Memory B cell (primary cell): ENCODE measurements around the gene TRIM67.
A peak's percentile ranks its signal among the peaks of the same experiment; 100 is the strongest.

Experiments
- ATAC-seq: fragments of 150-1000 bp; cut with Tn5 transposase; 2 replicates; pipeline ENCODE4 v1.10.0; 2021; ENCODE audit warnings: low read depth, mild to moderate bottlenecking, moderate library complexity
- DNase-seq, 2 donors: peaks; one replicate each; pipeline ENCODE4 v3.0.0; 2022; ENCODE audit warnings: low spot score in 2 of 2
- H3K27ac Mint-ChIP-seq: one replicate; pipeline ENCODE4 v1.8.0; 2022; ENCODE audit warnings: mild to moderate bottlenecking, moderate library complexity, mixed read lengths
- H3K27me3 Mint-ChIP-seq: one replicate; pipeline ENCODE4 v1.8.0; 2022; ENCODE audit warnings: mixed read lengths
- H3K36me3 Mint-ChIP-seq: one replicate; pipeline ENCODE4 v1.8.0; 2022; ENCODE audit warnings: mild to moderate bottlenecking, mixed read lengths
- H3K4me1 Mint-ChIP-seq: one replicate; pipeline ENCODE4 v1.8.0; 2022; ENCODE audit warnings: mixed read lengths
- H3K4me3 Mint-ChIP-seq: one replicate; pipeline ENCODE4 v1.8.0; 2022; ENCODE audit warnings: mild to moderate bottlenecking, moderate library complexity, mixed read lengths
- H3K9me3 Mint-ChIP-seq: one replicate; pipeline ENCODE4 v1.8.0; 2022; ENCODE audit warnings: mixed read lengths

Gene TRIM67

DNA sequence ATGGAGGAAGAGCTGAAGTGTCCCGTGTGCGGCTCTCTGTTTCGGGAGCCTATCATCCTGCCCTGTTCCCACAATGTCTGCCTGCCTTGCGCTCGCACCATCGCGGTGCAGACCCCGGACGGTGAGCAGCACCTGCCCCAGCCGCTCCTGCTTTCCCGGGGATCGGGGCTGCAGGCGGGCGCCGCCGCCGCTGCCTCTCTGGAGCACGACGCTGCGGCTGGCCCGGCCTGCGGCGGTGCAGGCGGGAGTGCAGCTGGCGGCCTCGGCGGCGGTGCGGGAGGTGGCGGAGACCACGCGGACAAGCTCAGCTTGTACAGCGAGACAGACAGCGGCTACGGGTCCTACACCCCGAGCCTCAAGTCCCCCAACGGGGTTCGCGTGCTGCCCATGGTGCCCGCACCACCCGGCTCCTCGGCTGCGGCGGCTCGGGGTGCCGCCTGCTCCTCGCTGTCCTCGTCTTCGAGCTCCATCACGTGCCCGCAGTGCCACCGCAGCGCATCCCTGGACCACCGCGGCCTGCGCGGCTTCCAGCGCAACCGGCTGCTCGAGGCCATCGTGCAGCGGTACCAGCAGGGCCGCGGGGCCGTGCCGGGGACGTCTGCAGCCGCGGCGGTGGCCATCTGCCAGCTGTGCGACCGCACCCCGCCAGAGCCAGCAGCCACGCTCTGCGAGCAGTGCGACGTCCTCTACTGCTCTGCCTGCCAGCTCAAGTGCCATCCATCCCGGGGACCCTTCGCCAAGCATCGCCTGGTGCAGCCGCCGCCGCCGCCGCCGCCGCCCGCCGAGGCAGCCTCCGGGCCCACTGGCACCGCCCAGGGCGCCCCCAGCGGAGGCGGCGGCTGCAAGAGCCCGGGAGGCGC is 1.3 kb downstream of the TRIM67 start:
- no peak for DNase-seq

DNA sequence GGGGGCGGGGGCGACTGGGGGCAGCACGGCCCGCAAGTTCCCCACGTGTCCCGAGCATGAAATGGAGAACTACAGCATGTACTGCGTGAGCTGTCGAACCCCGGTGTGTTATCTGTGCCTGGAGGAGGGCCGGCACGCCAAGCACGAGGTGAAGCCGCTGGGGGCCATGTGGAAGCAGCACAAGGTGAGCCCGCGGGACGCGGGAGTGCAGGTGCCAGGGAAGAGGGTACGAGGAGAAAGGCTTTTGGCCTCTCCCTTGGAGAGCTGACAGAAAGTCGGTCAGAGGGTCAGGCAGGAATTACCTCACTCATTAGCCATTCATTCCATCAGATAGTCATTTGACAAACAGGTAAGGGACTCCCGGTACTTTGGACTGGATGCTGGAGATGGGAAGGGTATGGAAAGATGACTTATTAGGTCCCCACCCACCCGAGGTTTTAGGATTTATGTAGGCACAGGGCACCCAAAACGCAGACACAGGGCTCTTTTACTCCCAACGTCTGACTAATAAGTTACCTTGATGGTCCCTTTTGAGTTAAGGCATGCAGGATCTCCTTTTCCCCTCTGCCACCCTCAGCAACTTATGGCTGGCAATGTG is 2.1 kb downstream of the TRIM67 start:
- H3K9me3 Mint-ChIP-seq, result no peaks in the 10 kb centered on the region
- H3K27me3 Mint-ChIP-seq, result peaks cover 25% of the 10 kb centered on the region
- H3K27ac Mint-ChIP-seq, result no peak overlapping the region
- H3K4me1 Mint-ChIP-seq, result no peaks in the 10 kb centered on the region
- ATAC-seq, result peak; percentile 37
- H3K36me3 Mint-ChIP-seq, result no peaks in the 10 kb centered on the region
- H3K4me3 Mint-ChIP-seq, result no peak overlapping the region
- no peak for DNase-seq

More for the DNA sequence above, 1.3 kb downstream of the TRIM67 start:
- Mint-ChIP-seq H3K36me3 (no peaks in the 10 kb centered on the region), H3K9me3 (no peaks in the 10 kb centered on the region), H3K4me1 (no peaks in the 10 kb centered on the region), H3K27me3 (peaks cover 25% of the 10 kb centered on the region), H3K27ac (no peak overlapping the region), H3K4me3 (no peak overlapping the region)
- ATAC-seq, result no peak

DNA sequence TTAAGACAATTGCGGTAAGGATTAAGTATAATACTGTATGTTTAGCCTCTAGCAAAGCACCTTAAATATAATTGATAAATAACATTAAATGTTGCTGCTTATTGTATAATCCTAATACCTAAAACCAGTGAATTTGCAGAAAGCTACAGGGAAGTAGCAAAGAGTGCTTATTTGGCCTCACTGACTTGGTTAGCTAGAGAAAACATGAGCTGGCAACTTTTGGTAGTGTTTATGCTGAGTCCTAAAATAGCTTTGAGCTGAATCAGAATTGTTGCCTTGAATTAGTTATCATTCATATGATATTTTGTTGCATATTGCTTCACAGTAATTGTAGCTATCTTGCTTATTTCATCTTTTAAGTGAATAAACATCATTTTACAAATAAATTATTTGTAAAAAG is 3.5 kb downstream of the TRIM67 start:
- Mint-ChIP-seq H3K9me3 (no peaks in the 10 kb centered on the region), H3K27me3 (peaks cover 16% of the 10 kb centered on the region), H3K36me3 (no peaks in the 10 kb centered on the region), H3K4me1 (no peaks in the 10 kb centered on the region), H3K27ac (no peak overlapping the region), H3K4me3 (no peak overlapping the region)
- DNase-seq (no peak), ATAC-seq (no peak)

DNA sequence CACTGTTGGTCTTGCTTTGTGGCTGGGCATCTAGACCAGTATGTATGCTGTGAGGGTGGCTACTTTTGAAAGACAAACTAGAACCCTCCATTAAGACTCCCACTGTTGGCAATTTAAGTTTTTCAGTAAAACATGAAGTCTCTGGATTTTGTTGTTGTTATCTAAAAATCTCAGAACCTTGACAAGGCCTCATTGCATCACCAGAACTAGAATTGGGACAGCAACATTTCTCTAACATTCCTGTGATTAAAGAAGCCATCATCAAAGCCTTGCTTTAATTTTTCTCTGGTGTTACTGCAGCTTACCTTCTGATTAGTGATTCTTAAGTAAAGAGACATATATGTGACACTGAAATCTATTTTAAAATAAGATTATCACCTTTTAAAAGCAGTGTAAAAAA is 4.5 kb downstream of the TRIM67 start:
- Mint-ChIP-seq H3K4me1 (no peaks in the 10 kb centered on the region), H3K27me3 (peaks cover 15% of the 10 kb centered on the region), H3K9me3 (no peaks in the 10 kb centered on the region), H3K36me3 (no peaks in the 10 kb centered on the region), H3K27ac (no peak overlapping the region), H3K4me3 (no peak overlapping the region)
- ATAC-seq (no peak), DNase-seq (no peak)

DNA sequence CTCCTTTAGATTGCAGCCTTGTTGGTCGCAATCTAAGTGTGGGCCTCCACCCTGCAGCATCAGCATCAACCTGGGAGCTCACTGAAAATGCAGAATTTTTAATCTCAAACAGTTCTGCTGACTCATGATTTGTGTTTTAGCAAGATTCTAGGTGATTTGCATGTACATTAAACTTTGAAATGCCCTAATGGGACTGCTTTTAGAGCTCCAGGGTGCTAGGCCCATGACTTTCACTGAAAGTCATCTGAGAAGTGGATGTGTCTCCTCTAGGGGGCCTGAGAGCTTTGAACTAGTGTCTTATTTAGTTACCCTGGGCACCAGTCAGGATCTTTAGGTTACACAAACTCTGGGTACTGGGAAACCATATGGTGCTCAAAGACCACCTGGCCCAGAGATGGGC is 9.0 kb downstream of the TRIM67 start:
- H3K4me1 Mint-ChIP-seq, result no peaks in the 10 kb centered on the region
- no peaks in the 10 kb centered on the region for H3K36me3 Mint-ChIP-seq
- H3K4me3 Mint-ChIP-seq, result no peak overlapping the region
- H3K27me3 Mint-ChIP-seq, result peaks cover 3% of the 10 kb centered on the region
- DNase-seq (no peak), ATAC-seq (no peak)
- no peaks in the 10 kb centered on the region for H3K9me3 Mint-ChIP-seq
- H3K27ac Mint-ChIP-seq, result no peak overlapping the region

DNA sequence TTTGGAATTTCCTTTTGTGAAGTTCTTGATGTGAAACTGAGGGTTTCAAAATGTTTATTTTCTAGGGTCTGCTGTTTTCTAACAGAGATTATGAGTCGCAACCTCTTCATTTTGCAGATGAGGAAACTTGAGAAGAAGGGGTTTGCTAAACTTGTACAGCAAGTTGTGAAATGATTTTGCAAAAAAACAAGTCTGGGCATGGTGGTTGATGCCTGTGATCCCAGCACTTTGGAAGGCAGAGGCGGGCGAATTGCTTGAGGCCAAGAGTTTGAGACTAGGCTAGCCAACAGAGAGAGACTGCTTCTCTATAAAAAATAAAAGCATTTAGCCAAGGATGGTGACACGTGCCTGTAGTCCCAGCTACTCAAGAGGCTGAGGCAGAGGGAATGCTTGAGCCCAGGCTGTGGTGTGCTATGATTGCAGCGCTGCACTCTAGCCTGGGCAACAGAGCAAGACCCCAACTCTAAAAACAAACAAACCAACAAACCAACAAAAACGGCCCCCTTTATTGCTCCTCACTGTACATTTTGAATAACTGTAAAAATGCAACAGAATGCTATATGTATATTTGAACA is 9.9 kb downstream of the TRIM67 start:
- H3K27ac Mint-ChIP-seq, result no peak overlapping the region
- peaks cover 5% of the 10 kb centered on the region for H3K27me3 Mint-ChIP-seq
- H3K4me3 Mint-ChIP-seq, result no peak overlapping the region
- DNase-seq (no peak), ATAC-seq (no peak)
- H3K9me3 Mint-ChIP-seq, result no peaks in the 10 kb centered on the region
- H3K36me3 Mint-ChIP-seq, result no peaks in the 10 kb centered on the region
- no peaks in the 10 kb centered on the region for H3K4me1 Mint-ChIP-seq

DNA sequence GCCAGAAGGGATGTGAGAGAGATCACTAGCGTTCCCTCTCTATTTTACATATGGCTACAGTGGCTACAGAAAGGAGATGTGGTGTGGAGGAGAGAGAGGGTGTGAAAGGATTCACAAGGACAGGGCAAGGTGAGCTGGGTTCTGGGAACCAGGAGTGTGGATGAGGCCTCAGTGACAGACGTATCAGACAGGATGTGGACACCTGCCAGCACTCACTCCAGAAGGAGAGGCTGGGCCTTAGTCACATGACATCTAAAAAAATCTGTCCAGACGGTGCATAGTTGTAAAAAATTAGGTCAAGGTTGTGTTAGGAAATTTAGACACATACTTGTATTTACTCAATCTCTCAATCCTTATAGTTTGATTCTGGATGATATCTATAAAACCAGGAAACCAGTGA is 10.6 kb downstream of the TRIM67 start:
- ATAC-seq, result no peak
- no peak overlapping the region for H3K27ac Mint-ChIP-seq
- H3K27me3 Mint-ChIP-seq, result peaks cover 7% of the 10 kb centered on the region
- H3K4me3 Mint-ChIP-seq, result no peak overlapping the region
- no peaks in the 10 kb centered on the region for H3K4me1 Mint-ChIP-seq
- DNase-seq, result no peak
- H3K9me3 Mint-ChIP-seq, result no peaks in the 10 kb centered on the region
- H3K36me3 Mint-ChIP-seq, result no peaks in the 10 kb centered on the region

DNA sequence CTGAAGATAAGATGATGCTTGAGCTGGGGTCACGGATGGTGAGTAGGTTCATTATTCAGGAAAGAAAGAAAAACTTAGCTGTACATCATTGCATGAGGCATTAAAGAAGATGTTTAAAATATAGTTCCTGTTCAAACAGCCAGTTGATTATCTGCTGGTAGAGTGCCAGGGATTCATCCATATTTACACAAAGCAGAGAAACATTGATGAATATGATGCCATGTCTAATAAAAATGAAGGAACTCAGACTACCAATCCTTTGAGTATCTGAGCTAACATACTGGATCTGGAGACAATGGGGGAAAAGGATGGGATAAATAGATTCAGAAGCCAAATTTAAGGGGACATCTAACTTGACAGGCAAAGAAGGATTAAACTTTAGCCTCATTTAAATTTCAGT is 14.6 kb downstream of the TRIM67 start:
- Mint-ChIP-seq H3K4me1 (no peaks in the 10 kb centered on the region), H3K4me3 (no peak overlapping the region), H3K27ac (no peak overlapping the region), H3K36me3 (no peaks in the 10 kb centered on the region), H3K27me3 (peaks cover 14% of the 10 kb centered on the region), H3K9me3 (no peaks in the 10 kb centered on the region)
- DNase-seq (no peak), ATAC-seq (no peak)

DNA sequence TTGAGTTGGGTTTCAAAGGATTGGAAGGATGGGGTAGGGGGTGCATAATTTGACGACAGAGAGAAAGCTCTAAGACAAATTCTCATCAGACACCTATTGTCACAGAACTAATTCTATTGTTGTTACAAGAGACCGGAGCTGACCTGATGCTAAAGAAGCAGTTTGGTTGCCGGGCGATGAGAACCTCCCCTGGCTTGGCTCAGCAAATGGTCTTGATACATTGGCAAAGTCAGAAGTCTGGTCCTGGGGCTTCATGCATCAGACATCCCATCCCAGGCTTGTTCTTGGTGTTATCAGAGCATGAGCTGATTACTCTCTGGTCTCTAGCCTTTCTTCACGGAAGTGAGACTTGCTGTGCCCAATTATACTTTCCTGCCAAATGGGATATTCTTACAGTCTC is 15.4 kb downstream of the TRIM67 start:
- Mint-ChIP-seq H3K36me3 (no peaks in the 10 kb centered on the region), H3K9me3 (no peaks in the 10 kb centered on the region), H3K4me3 (no peak overlapping the region), H3K4me1 (no peaks in the 10 kb centered on the region), H3K27me3 (peaks cover 11% of the 10 kb centered on the region), H3K27ac (no peak overlapping the region)
- DNase-seq, result no peak
- ATAC-seq, result no peak

DNA sequence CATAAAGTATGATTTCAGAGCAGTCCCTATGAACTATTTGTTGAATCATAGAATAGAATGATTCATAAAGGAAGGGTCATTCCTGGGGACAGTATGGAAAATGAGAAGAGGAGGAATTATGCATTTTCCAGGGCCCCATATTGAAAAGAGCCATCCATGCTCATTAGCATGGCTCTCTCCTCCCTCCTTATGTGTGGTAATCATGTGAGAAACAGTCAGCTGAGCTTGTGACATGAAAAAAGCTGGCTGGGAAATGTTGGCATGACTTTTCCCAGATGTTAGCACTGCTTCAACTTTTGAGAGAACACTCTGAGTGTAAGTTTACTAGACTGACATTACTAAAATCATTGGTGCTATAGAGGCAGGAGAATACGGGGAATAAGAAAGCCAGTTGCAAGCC is 16.1 kb downstream of the TRIM67 start:
- no peaks in the 10 kb centered on the region for H3K4me1 Mint-ChIP-seq
- no peak for DNase-seq
- no peak for ATAC-seq
- H3K27ac Mint-ChIP-seq, result no peak overlapping the region
- peaks cover 12% of the 10 kb centered on the region for H3K27me3 Mint-ChIP-seq
- no peaks in the 10 kb centered on the region for H3K36me3 Mint-ChIP-seq
- no peak overlapping the region for H3K4me3 Mint-ChIP-seq
- H3K9me3 Mint-ChIP-seq, result no peaks in the 10 kb centered on the region

DNA sequence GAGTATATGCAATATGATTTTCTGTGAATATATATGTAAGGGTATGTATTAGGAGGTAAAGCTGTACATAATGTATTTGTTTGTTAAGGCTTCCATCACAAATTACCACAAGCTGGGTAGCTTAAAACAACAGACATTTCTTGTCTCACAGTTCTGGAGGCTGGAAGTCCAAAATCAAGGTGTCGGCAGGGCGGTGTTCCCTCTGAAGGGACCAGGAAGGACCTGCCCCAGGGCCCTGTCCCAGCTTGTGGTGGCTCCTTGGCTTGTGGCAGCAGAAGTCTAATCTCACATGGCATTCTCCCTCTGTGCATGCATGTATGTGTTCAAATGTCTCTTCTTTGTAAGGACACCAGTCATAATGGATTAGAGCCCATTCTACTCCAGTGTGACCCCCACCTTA is 17.1 kb downstream of the TRIM67 start:
- Mint-ChIP-seq H3K4me3 (no peak overlapping the region), H3K9me3 (no peaks in the 10 kb centered on the region), H3K27me3 (peaks cover 12% of the 10 kb centered on the region), H3K4me1 (no peaks in the 10 kb centered on the region), H3K27ac (no peak overlapping the region), H3K36me3 (no peaks in the 10 kb centered on the region)
- DNase-seq, result no peak
- ATAC-seq, result no peak

DNA sequence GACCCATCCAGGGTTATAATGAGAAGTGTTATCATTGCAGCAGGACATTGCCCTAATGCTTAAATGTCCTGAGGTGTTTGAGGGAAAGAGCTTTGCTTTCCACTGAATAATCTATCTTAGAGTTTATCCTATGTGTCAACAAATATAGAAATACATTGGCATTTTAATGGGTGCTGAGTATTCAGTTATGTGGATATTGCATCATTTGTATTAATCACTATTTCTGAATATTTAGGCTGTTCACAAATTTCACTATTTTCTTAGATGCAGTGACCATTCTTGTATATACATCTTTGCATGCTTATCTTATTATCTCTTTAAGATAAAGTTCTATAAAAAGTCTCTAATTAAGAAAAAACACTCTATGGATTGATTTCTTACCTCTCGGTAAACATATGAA is 18.2 kb downstream of the TRIM67 start:
- peaks cover 12% of the 10 kb centered on the region for H3K27me3 Mint-ChIP-seq
- no peak for ATAC-seq

DNA sequence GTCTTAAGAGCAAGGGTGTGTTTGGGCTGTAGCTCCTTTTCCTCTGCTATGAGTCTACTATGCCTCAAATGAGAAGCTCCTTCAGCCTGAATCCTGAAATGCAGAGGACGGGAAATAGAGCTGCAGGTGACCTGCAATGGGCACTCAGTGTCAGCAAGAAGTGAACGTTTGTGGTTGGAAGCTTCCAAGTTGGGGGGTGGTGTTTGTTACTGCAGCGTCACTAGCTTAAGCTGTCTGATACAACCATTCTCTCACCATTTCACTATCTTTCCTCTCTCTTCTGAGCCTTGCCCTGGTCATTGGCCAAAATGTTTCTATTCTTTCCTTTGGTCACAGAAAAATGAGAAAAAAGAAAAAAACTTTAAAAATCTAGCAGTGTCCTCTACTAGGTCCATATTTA is 19.4 kb downstream of the TRIM67 start:
- Mint-ChIP-seq H3K27ac (no peak overlapping the region), H3K4me3 (no peak overlapping the region), H3K27me3 (peaks cover 15% of the 10 kb centered on the region), H3K36me3 (no peaks in the 10 kb centered on the region), H3K9me3 (no peaks in the 10 kb centered on the region), H3K4me1 (no peaks in the 10 kb centered on the region)
- DNase-seq (no peak), ATAC-seq (no peak)

More for the DNA sequence above, 18.2 kb downstream of the TRIM67 start:
- H3K36me3 Mint-ChIP-seq, result no peaks in the 10 kb centered on the region
- no peak overlapping the region for H3K4me3 Mint-ChIP-seq
- no peak for DNase-seq
- no peak overlapping the region for H3K27ac Mint-ChIP-seq
- H3K9me3 Mint-ChIP-seq, result no peaks in the 10 kb centered on the region
- no peaks in the 10 kb centered on the region for H3K4me1 Mint-ChIP-seq

DNA sequence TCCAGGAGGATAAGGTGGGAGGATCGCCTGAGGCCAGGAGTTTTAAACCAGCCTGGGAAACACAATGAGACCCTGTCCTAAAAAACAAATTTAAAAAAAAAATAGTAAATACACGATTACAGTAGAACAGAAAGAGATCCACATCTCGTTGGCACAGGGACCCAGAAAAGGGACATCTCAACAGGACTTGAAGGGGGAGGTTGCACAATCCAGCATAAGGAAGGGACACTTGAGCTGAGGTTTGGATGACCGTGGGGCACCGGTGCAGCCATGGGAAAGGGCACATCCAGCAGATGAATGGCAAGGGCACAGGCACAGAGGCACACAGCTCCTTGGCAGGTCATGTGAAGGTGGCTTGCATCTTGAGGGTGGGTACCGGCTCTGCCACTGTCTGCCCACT is 20.5 kb downstream of the TRIM67 start:
- DNase-seq (no peak), ATAC-seq (no peak)
- Mint-ChIP-seq H3K4me3 (no peak overlapping the region), H3K27ac (no peak overlapping the region), H3K27me3 (peaks cover 17% of the 10 kb centered on the region), H3K36me3 (no peaks in the 10 kb centered on the region), H3K9me3 (no peaks in the 10 kb centered on the region), H3K4me1 (no peaks in the 10 kb centered on the region)
